Adipose tissue (tissue), 3 donors: ENCODE measurements around the gene LLGL2. TPM values are rescaled to one million over a fixed set of nuclear protein-coding genes. Genes with fewer than 3 reads are reported as not detected.

Experiments used
- H3K27ac ChIP-seq: one replicate; pipeline ENCODE4 v1.5.1; 2013; ENCODE audit warnings: low read depth, low read length
- WGBS, 3 donors: extraction: QIAGEN DNeasy Blood & Tissue Kit; methylation state at CpG; one replicate each; pipeline ENCODE4 v1.1.7; 2013; 5-methylcytosine and 5-hydroxymethylcytosine counted together
- polyA plus RNA-seq, 3 donors: library from polyadenylated mRNA; stranded (reverse); fragments of 200-250 nt; gene quantifications; one replicate each; pipeline ENCODE4 v1.2.3, GENCODE V29; 2013
- donor health status: healthy with polysubstance abuse.
- donor health status: Bipolar disorder and iron deficiency.
- donor health status: healthy.

Gene LLGL2
- polyA plus RNA-seq, 3 donors, result 11.8 to 93.4 (median 20.3) TPM

- 71 to 78% (median 76%) methylated on average over 30 to 32 of the region's 32 CpGs for WGBS, 3 donors
- no peak overlapping the region for H3K27ac ChIP-seq
Observed at GRCh38 chr17:75504347-75505151, 20.9 kb upstream of the LLGL2 start.

- no peak overlapping the region for H3K27ac ChIP-seq
- 77 to 92% (median 87%) methylated on average over 4 of the region's 4 CpGs for WGBS, 3 donors
Observed at GRCh38 chr17:75505152-75505409, 20.4 kb upstream of the LLGL2 start.

DNA sequence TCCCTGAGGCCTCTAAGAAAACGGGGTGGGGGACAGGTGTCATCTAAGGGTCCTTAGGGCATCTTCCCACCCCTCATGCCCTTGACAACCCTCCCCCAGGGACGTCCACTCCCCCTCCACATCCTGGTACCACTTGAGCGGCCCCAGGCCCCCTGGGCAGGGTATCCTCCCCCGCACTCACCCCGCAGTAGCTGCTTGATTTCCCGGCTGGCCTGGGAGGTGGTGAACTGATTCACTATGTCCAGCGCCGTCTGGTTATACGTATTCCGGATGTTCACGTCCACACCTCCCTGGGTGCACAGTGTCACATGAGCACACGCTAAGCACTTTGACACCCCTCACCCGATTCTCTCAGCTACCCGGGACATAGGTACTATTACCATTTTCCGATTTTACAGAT lies 19.9 kb upstream of the LLGL2 start:
- 85 to 90% (median 88%) methylated on average over 14 to 15 of the region's 15 CpGs for WGBS, 3 donors
- H3K27ac ChIP-seq, result no peak overlapping the region

DNA sequence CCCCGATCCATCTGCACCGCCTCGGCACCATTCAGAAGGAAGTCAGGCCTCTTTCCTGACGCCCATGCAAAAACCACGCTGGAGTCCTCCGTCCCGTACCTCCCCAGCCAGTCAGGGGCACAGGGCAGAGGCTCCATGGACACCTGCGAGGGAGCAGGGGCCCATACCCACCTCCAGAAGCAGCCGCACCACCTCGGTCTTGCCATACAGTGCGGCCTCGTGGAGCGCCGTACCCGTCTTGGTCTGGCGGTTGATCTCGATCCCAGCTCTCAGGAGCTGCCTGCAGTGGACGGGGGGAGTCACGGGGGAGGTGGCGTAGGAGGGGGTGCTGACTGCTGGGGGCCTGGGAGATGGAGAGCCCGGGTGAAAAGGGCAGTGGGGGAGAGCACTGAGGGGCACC lies 19.4 kb upstream of the LLGL2 start:
- 84 to 96% (median 85%) methylated on average over 21 of the region's 21 CpGs for WGBS, 3 donors
- no peak overlapping the region for H3K27ac ChIP-seq

- WGBS, 3 donors, result 92 to 94% (median 94%) methylated on average over 20 of the region's 20 CpGs
Observed at GRCh38 chr17:75506888-75507287, 18.6 kb upstream of the LLGL2 start.

DNA sequence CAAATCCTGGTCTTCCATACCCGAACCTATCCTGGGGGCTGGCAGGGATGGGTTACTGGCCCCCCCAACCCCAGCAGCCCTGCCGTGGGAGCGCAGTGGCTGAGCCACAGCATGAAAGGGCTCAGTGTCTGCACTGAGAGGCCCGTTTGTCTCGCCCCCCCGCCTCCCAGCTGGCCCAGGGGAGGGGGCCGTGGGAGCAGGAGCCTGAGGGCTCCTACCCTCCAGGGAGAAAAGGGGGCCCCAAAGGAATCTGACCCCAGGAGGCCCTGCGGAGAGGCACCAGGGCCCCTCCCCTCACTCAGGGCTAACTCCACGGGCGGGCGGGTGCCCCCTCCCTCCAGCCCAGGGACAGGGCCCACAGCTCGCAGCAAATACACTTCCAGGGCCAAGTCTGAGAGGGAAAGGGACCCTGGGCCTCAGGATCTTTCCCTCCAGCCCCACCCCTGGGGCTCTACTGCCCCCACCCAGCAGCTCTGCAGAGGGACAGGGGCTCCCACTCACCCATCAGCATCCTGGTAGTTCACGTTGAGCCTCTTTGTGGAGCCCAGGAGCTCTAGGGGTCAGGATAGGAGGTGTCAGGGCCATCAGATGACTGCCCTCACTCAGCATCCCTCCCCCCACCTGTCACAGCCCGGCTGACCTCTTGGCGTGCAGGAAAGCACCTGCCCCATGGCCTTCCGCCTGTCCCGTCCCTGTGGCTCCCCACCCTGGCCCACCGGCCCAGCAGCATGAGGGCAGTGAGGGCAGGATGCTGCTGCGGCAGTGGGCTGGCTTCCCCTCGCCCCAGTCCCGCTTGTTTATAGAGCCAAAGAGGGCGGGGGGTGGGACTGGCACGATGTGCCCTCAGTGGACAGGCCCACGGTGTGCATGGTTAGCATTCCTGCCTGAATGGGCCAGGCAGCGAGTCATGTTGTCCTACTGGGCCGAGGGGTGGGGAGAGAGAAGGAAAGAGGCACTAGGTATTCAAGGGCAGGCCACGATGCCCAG lies 17.5 kb upstream of the LLGL2 start:
- 74 to 80% (median 77%) methylated on average over 22 to 27 of the region's 27 CpGs for WGBS, 3 donors
- H3K27ac ChIP-seq, result no peak overlapping the region

More at GRCh38 chr17:75506888-75507287, 18.6 kb upstream of the LLGL2 start:
- H3K27ac ChIP-seq, result no peak overlapping the region

DNA sequence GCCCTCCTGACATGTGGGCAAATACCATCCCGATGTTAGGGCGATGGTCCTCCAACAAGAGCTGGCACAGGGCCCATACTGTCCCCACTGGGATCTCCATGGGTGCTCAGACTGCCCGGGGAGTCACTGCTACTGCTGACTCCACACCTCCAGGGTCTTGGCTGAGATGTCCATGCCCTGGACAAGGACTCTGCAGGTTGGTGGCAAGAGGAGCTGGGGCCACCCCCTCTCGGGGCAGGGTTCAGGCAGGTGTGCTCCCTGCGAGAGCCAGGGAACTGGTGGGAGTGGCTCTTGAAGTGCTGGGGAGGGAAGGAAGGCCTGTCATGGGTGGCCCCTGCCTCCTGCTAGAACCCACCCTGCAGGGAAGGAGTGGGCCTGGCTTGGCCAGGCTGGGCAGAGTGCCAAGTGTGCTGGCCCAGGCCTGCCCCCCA lies 16.6 kb upstream of the LLGL2 start:
- 56 to 69% (median 64%) methylated on average over 5 of the region's 5 CpGs for WGBS, 3 donors
- H3K27ac ChIP-seq, result no peak overlapping the region

DNA sequence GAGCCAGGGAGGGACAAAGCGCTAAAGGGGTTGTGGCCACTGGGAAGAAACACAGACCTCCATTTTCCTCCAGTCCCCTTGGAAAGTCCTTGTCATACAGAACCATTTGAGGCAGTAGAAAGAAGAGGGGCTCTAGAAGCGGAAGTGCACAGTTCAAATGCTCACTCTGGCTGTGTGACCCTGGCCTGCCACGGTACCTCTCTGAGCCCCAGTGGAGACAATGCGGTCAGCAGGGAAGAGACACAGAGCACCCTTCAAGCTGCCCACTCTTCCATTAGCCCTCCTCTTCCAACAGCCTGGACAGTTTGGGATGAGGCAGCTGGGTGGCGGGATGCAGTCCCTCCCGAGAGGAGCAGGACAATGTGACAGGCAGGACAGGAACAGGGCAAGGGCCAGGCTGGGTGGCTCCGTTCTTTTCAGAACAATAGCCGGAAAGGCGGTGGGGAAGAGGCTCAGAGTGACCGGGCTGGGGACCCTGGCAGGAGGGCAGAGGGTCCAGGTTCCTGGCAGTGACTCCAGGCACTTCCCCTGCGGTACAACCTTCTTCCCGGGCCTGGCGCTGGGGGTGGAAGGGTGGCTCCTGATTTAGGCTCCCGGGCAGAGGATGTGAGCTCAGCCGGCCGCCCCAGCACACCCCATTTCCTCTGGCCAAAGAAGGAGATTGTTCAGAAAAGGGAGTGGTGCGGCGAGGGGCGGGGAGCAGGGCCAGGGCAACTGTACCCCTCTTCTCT lies 15.8 kb upstream of the LLGL2 start:
- no peak overlapping the region for H3K27ac ChIP-seq
- 72 to 90% (median 76%) methylated on average over 19 of the region's 19 CpGs for WGBS, 3 donors

DNA sequence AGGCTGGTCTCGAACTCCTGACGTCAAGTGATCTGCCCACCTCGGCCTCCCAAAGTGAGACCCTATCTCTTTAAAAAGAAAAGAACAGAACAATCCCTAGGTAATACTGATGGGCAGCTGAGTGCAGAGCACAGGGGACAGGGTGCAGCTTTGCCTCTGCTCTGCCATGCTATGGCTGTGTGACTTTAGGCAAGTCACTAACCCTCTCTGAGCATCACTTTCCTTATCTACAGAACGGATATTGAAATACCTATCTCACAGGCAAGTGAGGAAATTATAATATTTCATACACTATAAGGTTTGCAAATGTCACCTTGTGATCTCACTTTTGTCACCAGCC lies 14.3 kb upstream of the LLGL2 start:
- 77 to 90% (median 80%) methylated on average over 4 of the region's 4 CpGs for WGBS, 3 donors
- no peak overlapping the region for H3K27ac ChIP-seq

GRCh38 chr17:75511610-75512575 lies 13.6 kb upstream of the LLGL2 start:
- 29 to 67% (median 48%) methylated on average over 13 of the region's 13 CpGs for WGBS, 3 donors
- H3K27ac ChIP-seq, result no peak overlapping the region

DNA sequence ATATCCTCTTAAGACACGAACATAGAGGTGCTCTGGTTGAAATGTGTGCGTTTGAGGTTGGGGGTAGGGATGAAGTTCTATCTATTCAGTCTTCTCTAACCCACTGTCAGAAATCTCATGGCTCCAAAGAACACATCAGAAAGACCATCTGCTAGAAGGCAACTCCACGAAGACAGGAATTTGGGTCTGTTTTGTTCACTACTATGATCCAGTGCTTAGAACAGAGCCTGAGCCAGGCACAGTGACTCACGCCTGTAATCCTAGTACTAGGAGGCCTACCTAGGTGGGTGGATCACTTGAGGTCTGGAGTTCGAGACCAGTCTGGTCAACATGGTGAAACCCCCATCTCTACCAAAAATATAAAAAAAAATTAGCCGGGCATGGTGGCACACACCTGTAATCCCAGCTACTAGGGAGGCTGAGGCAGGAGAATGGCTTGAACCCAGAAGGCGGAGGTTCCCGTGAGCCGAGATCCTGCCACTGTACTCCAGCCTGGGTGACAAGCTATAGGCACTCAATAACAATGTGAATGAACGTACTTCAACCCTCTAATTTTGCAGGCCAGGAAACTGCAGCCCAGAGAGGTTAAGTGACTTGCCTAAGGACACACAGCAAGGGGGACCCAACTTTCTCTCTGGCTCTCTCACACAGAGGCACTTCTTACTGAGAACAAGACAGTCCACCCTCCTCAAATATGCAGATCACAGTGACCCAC lies 12.4 kb upstream of the LLGL2 start:
- H3K27ac ChIP-seq, result no peak overlapping the region

GRCh38 chr17:75513641-75514000 lies 11.9 kb upstream of the LLGL2 start:
- WGBS, 3 donors, result 79 to 84% (median 81%) methylated on average over 17 of the region's 17 CpGs
- no peak overlapping the region for H3K27ac ChIP-seq

More for the DNA sequence above, 12.4 kb upstream of the LLGL2 start:
- 61 to 64% (median 61%) methylated on average over 10 of the region's 10 CpGs for WGBS, 3 donors

- 10 to 29% (median 18%) methylated on average over 15 of the region's 15 CpGs for WGBS, 3 donors
- H3K27ac ChIP-seq, result no peak overlapping the region
Observed at GRCh38 chr17:75514299-75514918, 11.1 kb upstream of the LLGL2 start.

DNA sequence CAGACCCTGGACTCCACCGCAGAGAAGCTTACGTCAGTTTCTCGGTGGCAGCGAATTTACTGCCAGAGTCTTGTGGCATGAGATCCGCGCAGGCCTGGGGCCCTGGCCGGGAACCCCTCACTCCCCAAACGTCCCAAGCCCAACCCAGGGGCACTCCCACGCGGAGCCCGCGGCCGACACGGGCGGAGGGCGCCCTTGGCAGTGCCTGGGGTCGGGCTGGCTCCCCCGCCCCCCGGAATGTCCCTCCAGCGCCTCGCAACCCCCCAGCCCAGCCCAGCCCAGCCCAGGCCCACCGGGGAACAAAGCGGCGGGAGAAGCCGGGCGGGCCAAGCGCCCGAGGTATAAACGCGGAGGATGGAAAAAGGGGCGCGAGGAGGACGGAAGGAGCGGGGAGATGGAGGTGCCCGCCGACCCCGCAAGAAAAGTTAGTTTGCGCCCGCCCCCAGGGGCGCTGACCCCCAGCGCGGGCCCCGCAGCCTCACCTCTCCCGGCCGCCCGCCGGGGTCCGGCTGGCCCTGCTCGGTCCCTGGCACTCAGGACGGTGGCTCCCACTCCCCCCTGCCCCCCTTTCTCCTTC lies 10.5 kb upstream of the LLGL2 start:
- 0 to 1% (median 1%) methylated on average over 47 to 50 of the region's 50 CpGs for WGBS, 3 donors
- H3K27ac ChIP-seq, result no peak overlapping the region

DNA sequence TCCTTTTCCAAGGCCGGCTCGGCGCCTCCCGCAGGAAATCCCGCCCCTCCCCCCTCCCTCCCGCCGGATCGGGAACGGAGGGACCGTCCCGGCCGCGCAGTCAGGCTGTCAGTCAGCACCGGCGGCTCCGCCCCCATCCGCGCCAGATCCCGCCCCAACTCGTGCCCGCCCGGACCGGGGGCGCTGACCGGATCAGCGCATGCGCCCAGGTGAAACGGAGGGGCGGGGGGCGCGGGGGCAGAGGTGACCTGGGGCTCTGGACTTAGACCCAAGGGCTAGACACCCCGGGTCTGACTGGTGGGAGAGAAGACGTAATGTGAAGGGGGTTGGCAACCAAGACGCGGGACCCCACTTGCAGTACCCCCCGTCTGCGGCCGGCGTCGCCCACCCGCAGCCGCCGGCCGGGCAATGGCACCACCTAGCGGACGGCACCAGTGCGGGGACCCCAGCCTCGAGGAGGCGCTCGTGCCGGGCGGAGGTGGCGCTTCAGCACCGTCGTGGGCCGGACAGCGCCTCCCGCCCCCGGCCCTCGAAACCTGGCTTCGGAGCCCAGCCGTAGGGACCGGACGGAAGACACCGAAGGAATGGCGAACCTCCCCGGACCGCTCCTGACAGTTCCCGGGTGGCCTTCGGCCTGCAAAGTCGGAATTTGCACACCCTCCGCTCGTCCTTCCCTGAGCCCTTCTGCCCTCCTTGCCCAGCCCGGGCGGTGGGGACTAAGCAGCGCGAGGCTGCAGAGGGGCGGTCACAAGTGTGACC lies 9.8 kb upstream of the LLGL2 start, which contains the start of gene CASKIN2:
Gene CASKIN2 (minus strand): TSS at position 42 of the 759 bp plus-strand sequence. CDS start 1,733 bp downstream, outside the sequence.
- WGBS, 3 donors, result 0 to 1% (median 0%) methylated on average over 65 to 76 of the region's 78 CpGs
- H3K27ac ChIP-seq, result no peak within 1 kb of the TSS

- H3K27ac ChIP-seq, result no peak within 1 kb of the TSS
- 0 to 1% (median 1%) methylated on average over 29 to 44 of the region's 45 CpGs for WGBS, 3 donors
Observed at GRCh38 chr17:75516255-75516618, 9.3 kb upstream of the LLGL2 start, which contains the start of gene TSEN54. TSS of gene TSEN54 (plus strand) at chr17:75516528. CDS start at chr17:75516561, 33 bp downstream.
